ENCODE results near the gene CDKN1B. TPM values are rescaled to one million over a fixed set of nuclear protein-coding genes. Genes with fewer than 3 reads are reported as not detected.
A peak's percentile ranks its signal among the peaks of the same experiment; 100 is the strongest.

CDKN1B gene
- 100 to 1,000 TPM in 1 of 3 donors, 10 to 100 TPM in 2; 45.0 to 113 (median 100.0) TPM for total RNA-seq

GRCh38 chr12:12716793-12717585 is at the start of gene CDKN1B:
Gene CDKN1B (plus strand): TSS chr12:12717368. CDS start chr12:12717840, 472 bp downstream.
- Histone ChIP-seq H3K4me1 (peaks cover 8 to 11% of the 10 kb centered on the region in 2 donors), H3K27ac (peak within 1 kb of the TSS; percentile 96 to 99), H3K9me3 (no peaks in the 10 kb centered on the region), H3K4me3 (peak within 1 kb of the TSS; percentile 93 to 99 (median 96)), H3K27me3 (no peaks in the 10 kb centered on the region), H3K36me3 (no peaks in the 10 kb centered on the region)
- DNase-seq (ENCODE audit: low spot score in 2 of 2): peak; percentile 95
- intact Hi-C loops (cut with DNase I; ENCODE audit: low total_unique reads): no loop called here
- TF ChIP-seq, protein P1, sequence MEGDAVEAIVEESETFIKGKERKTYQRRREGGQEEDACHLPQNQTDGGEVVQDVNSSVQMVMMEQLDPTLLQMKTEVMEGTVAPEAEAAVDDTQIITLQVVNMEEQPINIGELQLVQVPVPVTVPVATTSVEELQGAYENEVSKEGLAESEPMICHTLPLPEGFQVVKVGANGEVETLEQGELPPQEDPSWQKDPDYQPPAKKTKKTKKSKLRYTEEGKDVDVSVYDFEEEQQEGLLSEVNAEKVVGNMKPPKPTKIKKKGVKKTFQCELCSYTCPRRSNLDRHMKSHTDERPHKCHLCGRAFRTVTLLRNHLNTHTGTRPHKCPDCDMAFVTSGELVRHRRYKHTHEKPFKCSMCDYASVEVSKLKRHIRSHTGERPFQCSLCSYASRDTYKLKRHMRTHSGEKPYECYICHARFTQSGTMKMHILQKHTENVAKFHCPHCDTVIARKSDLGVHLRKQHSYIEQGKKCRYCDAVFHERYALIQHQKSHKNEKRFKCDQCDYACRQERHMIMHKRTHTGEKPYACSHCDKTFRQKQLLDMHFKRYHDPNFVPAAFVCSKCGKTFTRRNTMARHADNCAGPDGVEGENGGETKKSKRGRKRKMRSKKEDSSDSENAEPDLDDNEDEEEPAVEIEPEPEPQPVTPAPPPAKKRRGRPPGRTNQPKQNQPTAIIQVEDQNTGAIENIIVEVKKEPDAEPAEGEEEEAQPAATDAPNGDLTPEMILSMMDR (IDR thresholded peaks at IDR 0.05): no peak
- TF ChIP-seq POLR2AphosphoS5 (IDR thresholded peaks at IDR 0.05): peak; percentile 80 to 86 (median 85)
- TF ChIP-seq POLR2A (IDR thresholded peaks at IDR 0.05): peak; percentile 76

DNA sequence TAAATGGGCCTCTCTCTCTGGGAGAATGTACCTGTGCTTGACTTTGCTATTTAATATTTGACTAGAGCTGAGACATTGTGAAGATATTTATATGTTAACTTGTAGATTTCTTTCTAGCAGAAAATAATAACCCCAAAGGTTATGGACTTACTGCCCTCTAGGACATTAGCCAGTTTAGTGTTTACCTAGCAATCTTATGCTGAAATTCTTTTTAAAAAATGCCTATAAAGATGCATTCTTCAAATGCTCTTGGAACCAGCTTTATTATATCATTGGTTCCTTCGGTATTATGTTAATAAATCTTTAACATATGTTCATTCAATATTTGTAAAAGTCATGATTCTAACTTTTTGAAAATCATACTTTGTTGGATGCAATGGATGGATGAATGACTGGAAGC is 49.2 kb upstream of the CDKN1B start:
- no peak for TF ChIP-seq POLR2AphosphoS5 (IDR thresholded peaks at IDR 0.05)
- TF ChIP-seq, protein P1 (IDR thresholded peaks at IDR 0.05): no peak
- TF ChIP-seq POLR2A (IDR thresholded peaks at IDR 0.05): no peak
- no peaks in the 10 kb centered on the region for H3K9me3 ChIP-seq
- H3K4me1 ChIP-seq: no peaks in the 10 kb centered on the region
- DNase-seq (ENCODE audit: low spot score in 2 of 2): no peak
- H3K4me3 ChIP-seq: no peak overlapping the region
- H3K36me3 ChIP-seq: no peaks in the 10 kb centered on the region
- no peaks in the 10 kb centered on the region for H3K27me3 ChIP-seq
- intact Hi-C loops (cut with DNase I; ENCODE audit: low total_unique reads): no loop called here
- no peak overlapping the region for H3K27ac ChIP-seq

DNA sequence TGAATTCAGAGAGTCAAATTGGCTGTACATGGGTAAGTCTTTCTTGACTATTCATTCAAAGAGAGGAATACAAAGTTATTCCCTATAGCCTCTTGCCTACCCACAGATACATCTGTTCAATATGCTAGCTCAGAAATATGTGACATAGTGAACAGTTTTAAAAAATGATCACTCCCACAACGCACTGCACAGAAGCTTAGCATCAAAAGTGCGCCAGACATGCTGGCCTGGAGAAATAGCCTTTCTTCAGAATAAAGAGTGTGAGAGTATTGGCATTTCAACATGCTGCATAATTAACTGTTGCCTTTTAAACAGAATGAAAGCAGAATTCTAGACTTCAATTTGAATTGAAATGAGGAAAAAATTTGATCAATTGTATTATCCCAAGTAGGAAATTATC is 48.1 kb upstream of the CDKN1B start:
- no peak overlapping the region for H3K27ac ChIP-seq
- intact Hi-C loops (cut with DNase I; ENCODE audit: low total_unique reads): no loop called here
- no peaks in the 10 kb centered on the region for H3K36me3 ChIP-seq
- no peaks in the 10 kb centered on the region for H3K9me3 ChIP-seq
- H3K4me1 ChIP-seq: no peaks in the 10 kb centered on the region
- no peaks in the 10 kb centered on the region for H3K27me3 ChIP-seq
- TF ChIP-seq POLR2A (IDR thresholded peaks at IDR 0.05) (no peak), POLR2AphosphoS5 (IDR thresholded peaks at IDR 0.05) (no peak)
- TF ChIP-seq, protein P1 (IDR thresholded peaks at IDR 0.05): no peak
- DNase-seq (ENCODE audit: low spot score in 2 of 2): no peak
- no peak overlapping the region for H3K4me3 ChIP-seq

GRCh38 chr12:12671850-12672660 is 45.1 kb upstream of the CDKN1B start:
- DNase-seq (ENCODE audit: low spot score in 2 of 2): no peak
- intact Hi-C loops (cut with DNase I; ENCODE audit: low total_unique reads): no loop called here
- H3K36me3 ChIP-seq: no peaks in the 10 kb centered on the region
- no peak for TF ChIP-seq POLR2AphosphoS5 (IDR thresholded peaks at IDR 0.05)
- no peak for TF ChIP-seq POLR2A (IDR thresholded peaks at IDR 0.05)
- TF ChIP-seq, protein P1 (IDR thresholded peaks at IDR 0.05): no peak
- H3K27me3 ChIP-seq: no peaks in the 10 kb centered on the region
- H3K9me3 ChIP-seq: no peaks in the 10 kb centered on the region
- no peak overlapping the region for H3K27ac ChIP-seq
- H3K4me3 ChIP-seq: no peak overlapping the region
- H3K4me1 ChIP-seq: no peaks in the 10 kb centered on the region

DNA sequence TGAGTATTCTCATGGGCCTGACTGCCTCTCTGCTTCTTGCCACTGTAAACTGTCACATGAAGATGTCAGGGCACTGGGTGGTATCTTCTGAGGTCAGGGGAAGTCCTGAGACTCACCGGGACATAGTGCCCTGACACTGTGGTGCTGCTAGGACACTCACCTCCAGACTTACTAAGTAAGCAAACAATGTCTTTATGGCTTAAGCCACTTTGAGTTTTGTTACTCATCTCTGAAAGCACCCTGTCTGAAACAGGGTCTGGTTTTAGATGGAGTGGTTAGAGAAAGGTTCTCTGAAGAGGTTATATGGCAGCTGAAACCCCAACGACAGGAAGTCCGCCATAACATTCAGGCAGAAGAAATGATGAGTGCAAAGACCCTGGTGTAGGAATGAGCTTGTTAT is 43.9 kb upstream of the CDKN1B start:
- Histone ChIP-seq H3K27ac (no peak overlapping the region), H3K36me3 (no peaks in the 10 kb centered on the region), H3K9me3 (no peaks in the 10 kb centered on the region), H3K4me1 (no peaks in the 10 kb centered on the region), H3K27me3 (no peaks in the 10 kb centered on the region), H3K4me3 (no peak overlapping the region)
- TF ChIP-seq POLR2AphosphoS5 (IDR thresholded peaks at IDR 0.05) (no peak), POLR2A (IDR thresholded peaks at IDR 0.05) (no peak)
- TF ChIP-seq, protein P1 (IDR thresholded peaks at IDR 0.05): no peak
- intact Hi-C loops (cut with DNase I; ENCODE audit: low total_unique reads): no loop called here
- DNase-seq (ENCODE audit: low spot score in 2 of 2): no peak

Measured in breast epithelium (tissue), 4 donors.